ENCODE data around the gene SETD3.

DNA sequence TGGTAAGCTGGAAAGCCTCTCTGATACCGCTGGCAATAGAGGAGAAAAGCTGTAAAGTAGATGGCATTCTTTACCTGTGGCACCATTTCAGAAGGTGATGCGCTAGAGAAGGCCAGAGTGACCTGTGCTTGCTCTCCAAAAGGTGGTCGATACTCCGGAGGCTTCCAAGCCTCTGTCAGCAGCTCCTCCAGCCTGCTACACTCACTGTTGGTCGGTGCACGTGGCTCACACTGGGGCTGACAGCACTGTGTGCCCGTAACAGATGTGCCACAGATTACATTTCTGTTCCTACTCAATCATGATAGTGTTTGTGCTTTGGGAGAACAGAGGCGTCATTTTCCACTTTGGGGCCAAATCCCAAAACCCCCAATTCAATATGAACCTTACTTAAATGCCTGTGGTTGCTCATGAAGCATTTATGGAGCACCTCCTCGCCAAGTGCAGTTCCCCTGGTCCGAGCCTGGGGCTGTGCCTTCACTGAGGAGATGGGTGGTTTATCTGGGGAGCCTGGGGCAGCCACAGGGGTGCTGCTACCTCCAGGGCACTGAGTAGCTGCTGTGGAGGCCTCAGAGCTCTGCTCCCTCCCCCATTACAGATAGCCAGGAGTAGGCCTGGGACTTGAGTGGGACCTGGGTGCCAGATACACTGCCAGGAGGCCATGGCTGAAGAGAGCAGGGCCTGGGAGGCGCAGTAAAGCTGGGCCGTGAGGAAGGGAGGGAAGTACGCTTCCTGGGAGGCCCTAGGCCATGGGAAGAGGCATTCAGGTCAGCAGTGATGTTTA is 27.4 kb upstream of the SETD3 start:
- TF ChIP-seq, protein P1, sequence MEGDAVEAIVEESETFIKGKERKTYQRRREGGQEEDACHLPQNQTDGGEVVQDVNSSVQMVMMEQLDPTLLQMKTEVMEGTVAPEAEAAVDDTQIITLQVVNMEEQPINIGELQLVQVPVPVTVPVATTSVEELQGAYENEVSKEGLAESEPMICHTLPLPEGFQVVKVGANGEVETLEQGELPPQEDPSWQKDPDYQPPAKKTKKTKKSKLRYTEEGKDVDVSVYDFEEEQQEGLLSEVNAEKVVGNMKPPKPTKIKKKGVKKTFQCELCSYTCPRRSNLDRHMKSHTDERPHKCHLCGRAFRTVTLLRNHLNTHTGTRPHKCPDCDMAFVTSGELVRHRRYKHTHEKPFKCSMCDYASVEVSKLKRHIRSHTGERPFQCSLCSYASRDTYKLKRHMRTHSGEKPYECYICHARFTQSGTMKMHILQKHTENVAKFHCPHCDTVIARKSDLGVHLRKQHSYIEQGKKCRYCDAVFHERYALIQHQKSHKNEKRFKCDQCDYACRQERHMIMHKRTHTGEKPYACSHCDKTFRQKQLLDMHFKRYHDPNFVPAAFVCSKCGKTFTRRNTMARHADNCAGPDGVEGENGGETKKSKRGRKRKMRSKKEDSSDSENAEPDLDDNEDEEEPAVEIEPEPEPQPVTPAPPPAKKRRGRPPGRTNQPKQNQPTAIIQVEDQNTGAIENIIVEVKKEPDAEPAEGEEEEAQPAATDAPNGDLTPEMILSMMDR (IDR thresholded peaks at IDR 0.05; ENCODE audit: control extremely low read depth in 1 of 3, insufficient read depth in 1 of 3, low read depth in 1 of 3, low read length in 3 of 3) = no peak
- no peak for TF ChIP-seq SIX5 (IDR thresholded peaks at IDR 0.05; ENCODE audit: low read depth, low read length)
- TF ChIP-seq GTF2F1 (IDR thresholded peaks at IDR 0.05; ENCODE audit: borderline replicate concordance, low read depth, low read length) = no peak
- no peak for TF ChIP-seq SP2 (IDR thresholded peaks at IDR 0.05; ENCODE audit: low read length)
- TF ChIP-seq HDAC2 (IDR thresholded peaks at IDR 0.05; ENCODE audit: borderline replicate concordance in 1 of 2, low read depth in 2 of 2, low read length in 2 of 2) = no peak
- TF ChIP-seq TCF12 (IDR thresholded peaks at IDR 0.05; ENCODE audit: low read depth, low read length) = no peak
- no peak for TF ChIP-seq RNF2 (IDR thresholded peaks at IDR 0.05; ENCODE audit: borderline replicate concordance, low read depth, low read length, missing control alignments, poor library complexity, severe bottlenecking)
- TF ChIP-seq, protein P2, sequence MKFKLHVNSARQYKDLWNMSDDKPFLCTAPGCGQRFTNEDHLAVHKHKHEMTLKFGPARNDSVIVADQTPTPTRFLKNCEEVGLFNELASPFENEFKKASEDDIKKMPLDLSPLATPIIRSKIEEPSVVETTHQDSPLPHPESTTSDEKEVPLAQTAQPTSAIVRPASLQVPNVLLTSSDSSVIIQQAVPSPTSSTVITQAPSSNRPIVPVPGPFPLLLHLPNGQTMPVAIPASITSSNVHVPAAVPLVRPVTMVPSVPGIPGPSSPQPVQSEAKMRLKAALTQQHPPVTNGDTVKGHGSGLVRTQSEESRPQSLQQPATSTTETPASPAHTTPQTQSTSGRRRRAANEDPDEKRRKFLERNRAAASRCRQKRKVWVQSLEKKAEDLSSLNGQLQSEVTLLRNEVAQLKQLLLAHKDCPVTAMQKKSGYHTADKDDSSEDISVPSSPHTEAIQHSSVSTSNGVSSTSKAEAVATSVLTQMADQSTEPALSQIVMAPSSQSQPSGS (IDR thresholded peaks at IDR 0.05; ENCODE audit: low read length) = no peak
- no peak for TF ChIP-seq EZH2 (IDR thresholded peaks at IDR 0.05; ENCODE audit: low read depth, low read length, severe bottlenecking)
- TF ChIP-seq EP300 (IDR thresholded peaks at IDR 0.05; ENCODE audit: borderline replicate concordance in 1 of 2, low read depth in 2 of 2, low read length in 2 of 2) = no peak
- no peak for TF ChIP-seq POLR2A (IDR thresholded peaks at IDR 0.05; ENCODE audit: control extremely low read depth in 1 of 2, low read depth in 2 of 2, low read length in 2 of 2)

Measured in H1 (cell line).